GM21367 (cell line): ENCODE results near the gene TWSG1.
"Not testable (repeated sequence)": the region's sequence is repeated elsewhere in the genome, so short reads cannot be mapped to it uniquely, and the experiment has no call there.

ENCODE experiments used
- ATAC-seq: cut with Tn5 transposase; IDR thresholded peaks from one replicate; pipeline ENCODE4 v1.9.1; 2021; ENCODE audit not compliant: unreplicated experiment

TWSG1 gene

GRCh38 chr18:9450920-9451319, 116.3 kb downstream of the TWSG1 start:
- not testable (repeated sequence) for ATAC-seq
